Peyer's patch (tissue), 4 donors: ENCODE measurements around the gene FEN1.

Experiments
- CTCF ChIP-seq, 6 experiments: fragments of 450-650 bp in 4 of 6; fragments of 200-600 bp in 2 of 6; sonication (generic) in 1 of 6; IDR thresholded peaks; one replicate each; pipeline ENCODE4 v1.5.1; 2017 to 2019; ENCODE audit warnings: antibody characterized with exemption in 6 of 6, mild to moderate bottlenecking in 3 of 6, moderate library complexity in 1 of 6
- POLR2A ChIP-seq, 2 donors: fragments of 450-650 bp; IDR thresholded peaks; one replicate each; pipeline ENCODE4 v1.5.1; 2017; ENCODE audit warnings: antibody characterized with exemption in 2 of 2, mild to moderate bottlenecking in 2 of 2, moderate library complexity in 2 of 2

- TF ChIP-seq CTCF (IDR thresholded peaks at IDR 0.05) (no peak), POLR2A (IDR thresholded peaks at IDR 0.05) (no peak)
Measured at GRCh38 chr11:61782299-61782698, 10.4 kb upstream of the FEN1 start.
